DMS79 treated with DMSO at 0.1 percent for 48 hours (cell line): Measurements from ENCODE around the gene PRTG.
"Not testable (repeated sequence)": the region's sequence is repeated elsewhere in the genome, so short reads cannot be mapped to it uniquely, and the experiment has no call there.

ENCODE experiments used
- DNase-seq: peaks from one replicate; lab custom pipeline; 2025; lab: John Stamatoyannopoulos, UW

The PRTG gene

DNA sequence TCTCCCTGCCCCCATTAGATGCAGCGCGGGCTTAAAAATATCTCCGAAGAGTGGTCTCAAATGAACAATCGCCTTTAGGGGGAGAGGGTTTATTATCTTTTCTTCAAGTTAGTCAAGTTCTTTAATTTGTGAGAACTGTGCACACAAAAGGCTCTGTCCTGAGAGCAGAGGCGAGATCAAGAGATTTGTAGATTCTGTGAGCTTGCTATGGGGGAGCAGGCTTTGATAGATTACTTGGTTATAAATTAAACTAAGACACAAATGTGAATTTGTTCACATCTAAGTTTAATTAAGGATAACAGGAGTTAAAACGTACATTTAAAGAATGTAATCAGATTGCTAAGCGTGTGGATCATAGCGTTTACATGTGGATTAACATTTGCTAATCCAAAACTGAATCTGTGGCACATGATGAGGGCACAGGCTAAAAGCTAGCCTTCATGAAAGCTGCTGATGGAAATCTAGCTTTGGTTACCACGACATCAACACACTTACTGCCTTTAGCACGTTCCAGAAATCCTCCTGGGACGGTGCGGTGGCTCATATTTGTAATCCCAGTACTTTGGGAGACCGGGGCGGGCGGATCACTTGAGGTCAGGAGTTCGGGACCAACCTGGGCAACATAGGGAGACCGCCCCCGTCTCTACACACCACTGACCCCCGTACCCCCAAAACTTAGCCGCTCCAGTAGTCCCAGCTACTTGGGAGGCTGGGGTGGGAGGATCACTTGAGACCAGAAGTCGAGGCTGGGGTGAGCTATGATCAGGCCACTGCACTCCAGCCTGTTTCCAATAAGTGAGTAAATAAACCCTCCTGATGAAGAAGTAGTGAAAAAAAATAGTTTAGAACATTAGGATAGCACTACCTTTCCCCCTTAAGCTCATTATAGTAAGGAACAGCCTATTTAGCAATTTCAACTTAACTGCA lies 1.0 kb upstream of the PRTG start:
- DNase-seq = no peak

DNA sequence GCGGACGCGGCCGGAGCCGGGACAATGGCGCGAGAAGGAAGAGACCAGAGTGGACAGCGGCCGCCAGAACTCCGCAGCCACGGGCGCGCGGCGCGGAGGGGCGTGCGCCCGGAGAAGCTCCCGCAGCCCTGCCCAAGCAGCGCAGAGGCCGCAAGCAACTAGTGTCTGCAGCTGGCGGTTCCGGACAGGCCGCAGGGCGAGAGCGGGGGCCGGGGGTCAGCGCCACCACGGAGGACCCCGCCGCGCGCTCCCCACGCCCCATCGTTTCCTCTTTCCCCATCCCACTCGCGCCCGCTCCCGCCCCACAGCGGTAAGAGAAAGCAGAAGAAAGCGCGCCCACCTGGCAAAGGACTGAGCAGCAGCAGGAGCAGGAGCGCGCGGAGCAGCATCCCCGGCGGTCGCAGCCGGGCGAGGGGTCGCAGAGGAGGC lies 440 bp downstream of the PRTG start:
- peak; percentile 1 for DNase-seq

DNA sequence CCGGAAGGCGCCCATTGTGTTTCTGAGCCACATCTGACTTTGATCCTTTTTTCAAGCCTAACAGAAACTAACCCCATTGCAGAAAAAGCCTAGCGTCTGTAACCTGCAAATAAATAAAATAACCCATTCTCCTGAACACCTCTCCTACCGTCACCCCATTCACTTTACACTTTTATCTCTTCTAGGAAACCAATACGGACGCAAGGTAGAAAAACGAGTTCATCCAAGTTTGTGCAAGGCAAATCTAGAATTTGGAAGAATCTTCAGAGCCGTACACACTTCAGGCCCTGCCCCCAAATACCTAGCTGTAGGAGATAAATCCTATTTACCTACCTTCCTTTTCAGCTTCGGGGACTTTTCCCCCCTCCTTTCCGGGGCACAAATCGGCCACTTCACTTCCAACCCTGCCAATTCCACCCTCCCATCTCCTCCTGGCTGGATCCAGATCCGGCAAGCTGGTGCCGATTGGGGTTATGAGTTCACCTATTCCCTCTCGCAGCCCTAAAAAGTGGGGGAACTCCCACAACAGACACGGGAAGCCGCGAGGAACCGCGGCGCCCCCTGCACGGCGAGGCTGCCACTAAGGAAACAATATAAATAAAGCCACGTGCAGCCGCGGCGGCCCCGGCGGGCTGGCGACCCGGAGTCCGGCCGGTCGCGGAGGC lies 987 bp downstream of the PRTG start:
- DNase-seq = no peak

DNA sequence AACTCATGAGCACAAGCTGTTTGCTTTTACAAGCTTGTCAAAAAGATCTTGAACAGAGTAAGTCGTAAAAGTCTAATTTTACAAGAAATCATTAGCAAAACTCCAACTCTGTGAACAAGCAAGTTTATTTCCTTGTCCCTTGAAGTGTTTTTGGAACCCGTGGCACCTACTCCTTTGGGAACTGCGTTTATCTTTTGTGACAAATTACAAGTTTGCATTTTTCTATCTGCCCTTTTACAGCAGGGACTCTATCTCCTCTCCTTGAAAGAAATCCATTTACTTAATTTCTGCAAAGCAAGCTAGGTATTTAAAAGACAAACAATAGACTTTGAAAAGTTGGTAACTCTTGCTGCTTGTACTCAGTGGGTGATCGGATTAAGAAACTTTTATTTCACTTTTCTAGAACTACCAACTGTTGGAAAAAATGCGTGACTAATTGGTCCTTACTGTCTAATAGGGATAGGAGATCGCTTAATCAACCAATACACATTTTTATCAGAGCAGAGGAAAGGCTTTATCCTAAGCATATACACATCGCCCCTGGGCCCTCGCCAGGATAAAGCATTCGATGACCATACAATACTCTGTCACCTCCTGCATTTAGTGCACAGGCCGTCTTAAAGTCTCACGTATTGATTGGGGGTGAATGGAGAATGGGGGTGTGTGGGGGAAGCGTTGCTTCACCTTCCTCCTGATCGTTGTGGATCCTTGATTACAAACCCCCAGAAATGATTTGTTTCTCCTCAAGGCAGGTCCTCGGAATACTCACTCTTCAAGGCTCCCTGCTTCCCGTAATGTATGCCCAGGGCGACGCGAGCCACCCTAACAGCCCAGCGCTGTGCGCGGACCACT lies 1.7 kb downstream of the PRTG start:
- no peak for DNase-seq

DNA sequence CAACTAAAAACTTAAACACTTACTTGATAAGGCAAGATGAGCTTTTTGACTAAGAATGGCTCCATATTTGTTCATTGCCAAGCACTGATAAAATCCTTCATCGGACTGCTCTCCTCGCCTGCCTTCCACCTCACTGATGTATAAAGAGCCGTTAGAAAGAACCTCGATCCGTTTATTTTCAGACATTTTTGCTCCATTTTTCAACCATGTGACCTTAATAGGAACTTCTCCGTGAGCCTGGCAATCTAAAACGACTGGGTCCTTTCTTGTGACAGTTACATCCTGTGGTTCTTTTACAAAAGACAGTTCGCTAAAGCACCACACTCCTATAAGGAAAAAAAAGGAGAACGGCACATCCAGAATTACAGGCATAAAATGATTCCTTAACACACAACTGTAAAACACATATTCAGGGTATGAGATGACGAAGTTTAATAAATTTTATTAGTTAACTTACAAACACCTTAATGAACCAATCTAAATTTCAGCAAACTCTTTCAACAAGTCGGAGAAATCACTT lies 2.5 kb downstream of the PRTG start:
- no peak for DNase-seq

DNA sequence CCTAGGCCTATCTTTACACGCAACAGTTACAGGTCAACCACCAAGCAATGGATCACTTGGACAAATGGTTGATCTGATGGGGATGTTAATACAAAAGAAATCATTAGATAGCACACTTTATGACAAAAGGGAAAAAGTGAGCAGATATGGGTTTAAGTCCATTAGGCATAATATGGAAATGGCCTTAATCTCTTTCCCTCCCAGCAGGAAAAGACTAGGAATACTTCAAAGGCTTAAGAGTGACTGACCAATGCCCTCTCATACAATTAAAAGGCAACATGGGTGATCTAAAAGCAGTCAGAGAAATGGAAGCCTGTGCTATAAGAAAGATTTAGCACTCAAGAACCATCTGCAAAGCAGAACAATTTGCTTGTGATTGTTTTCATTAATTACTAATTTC lies 3.3 kb downstream of the PRTG start:
- DNase-seq = no peak

DNA sequence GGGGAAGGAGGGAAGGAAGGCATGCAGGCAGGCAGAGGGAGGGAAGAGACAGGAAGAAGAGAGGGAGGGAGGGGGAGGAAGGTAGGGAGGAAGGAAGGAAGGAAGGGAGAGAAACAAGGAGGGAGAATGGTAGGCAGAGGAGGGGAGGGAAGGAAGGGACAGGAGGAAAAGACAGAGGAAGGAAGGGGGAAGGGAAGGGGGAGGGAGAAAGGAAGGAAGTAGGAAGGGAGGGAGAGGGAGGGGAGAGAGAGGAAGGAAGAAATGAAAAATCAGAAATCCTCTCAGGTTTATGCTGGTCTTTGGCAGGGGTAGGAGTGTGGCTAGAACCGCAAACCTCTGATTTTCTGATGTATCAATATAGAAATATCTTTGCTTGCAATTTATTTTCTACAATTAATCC lies 4.2 kb downstream of the PRTG start:
- DNase-seq = no peak

DNA sequence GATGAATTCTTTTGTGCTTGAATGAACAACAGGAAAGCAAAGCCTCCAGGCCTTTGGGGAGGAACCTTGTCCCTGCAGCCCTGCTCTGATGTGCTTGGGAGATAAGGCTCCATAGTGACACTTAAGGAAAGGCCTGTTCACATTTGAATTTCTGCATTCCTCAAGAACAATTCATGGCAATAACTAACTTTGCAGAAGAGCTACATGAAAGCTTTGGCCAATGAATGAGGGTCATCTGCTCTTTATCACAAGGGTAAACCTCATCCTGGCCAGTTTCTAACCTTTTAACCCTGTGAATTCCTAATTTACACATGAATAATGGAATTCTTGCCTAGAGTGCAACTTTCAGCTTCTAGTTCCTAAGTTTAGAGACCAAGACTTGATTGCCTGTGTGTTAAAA lies 5.6 kb downstream of the PRTG start:
- no peak for DNase-seq

DNA sequence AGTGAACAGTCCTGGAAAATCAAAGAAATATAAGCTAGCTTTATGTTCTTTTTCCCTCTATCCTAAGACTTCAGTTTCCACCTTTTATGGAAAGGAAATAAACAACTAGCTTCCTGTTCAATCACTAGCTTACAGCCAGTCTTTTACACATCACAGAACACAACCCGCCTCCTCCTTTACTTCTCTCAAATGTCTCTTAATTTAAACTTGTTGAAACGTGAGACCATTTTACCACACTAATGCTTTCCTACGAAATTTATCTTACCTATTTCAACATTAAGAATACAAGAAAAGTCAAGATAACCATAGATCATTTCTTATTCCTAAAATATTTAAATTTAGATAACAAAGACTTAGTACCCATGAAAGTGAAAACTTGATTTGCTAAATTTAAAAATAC lies 6.2 kb downstream of the PRTG start:
- no peak for DNase-seq

DNA sequence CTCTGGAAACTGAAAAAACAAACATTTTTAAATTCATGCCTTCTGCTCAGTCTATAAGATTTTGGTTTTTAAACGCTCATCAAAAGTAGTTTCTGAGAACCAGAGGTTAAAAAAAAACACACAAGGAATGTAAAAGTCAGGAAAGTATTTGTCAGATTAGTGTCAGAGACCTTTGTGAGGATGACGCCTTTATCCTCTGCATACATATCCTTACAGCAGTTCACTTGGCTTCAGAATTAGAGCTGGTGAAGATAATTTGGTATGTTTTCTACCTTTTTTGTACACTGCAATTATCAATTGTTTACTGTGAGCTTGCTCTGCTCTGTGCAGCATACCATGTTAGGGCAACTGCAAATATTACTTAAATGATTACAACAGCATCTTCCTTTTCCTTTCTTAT lies 8.3 kb downstream of the PRTG start:
- no peak for DNase-seq

DNA sequence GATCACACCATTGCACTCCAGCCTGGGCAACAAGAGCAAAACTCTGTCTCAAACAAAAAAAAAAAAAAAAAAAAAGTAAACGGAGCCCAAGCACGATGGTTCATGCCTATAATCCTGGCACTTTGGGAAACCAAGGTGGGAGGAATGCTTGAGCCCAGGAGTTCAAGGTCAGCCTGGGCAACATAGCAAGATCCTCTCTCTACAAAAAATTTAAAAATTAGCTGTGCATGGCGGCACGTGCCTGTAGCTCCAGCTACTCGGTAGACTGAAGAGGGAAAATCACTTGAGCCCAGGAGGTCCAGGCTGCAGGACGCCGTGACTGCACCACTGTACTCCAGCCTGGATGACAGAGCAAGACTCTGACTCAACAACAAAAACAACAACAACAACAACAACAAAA lies 9.5 kb downstream of the PRTG start:
- not testable (repeated sequence) for DNase-seq

DNA sequence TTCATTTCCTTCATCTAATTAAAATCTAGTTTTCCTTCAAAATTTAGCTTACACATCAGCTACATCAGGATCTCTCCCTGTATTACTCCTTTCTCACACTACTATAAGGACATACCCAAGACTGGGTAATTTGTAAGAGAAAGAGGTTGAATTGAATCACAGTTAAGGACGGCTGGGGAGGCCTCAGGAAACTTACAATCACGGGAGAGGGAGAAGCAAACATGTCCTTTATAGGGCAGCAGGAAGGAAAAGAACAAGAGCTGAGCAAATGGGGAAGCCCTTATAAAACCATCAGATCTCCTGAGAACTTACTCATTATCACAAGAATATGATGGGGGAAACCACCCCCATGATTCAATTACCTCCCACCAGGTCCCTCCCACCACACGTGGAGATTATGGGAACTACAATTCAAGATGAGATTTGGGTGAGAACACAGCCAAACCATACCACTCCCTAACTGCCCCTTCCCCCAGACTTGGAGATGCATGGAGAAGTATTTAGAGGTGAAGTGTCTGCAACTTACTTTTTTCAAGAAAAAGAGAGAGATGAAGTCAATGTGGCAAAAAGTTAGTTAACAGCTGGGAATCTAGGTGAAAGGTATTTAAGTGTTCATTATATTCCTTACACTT lies 21.3 kb downstream of the PRTG start:
- DNase-seq = no peak

DNA sequence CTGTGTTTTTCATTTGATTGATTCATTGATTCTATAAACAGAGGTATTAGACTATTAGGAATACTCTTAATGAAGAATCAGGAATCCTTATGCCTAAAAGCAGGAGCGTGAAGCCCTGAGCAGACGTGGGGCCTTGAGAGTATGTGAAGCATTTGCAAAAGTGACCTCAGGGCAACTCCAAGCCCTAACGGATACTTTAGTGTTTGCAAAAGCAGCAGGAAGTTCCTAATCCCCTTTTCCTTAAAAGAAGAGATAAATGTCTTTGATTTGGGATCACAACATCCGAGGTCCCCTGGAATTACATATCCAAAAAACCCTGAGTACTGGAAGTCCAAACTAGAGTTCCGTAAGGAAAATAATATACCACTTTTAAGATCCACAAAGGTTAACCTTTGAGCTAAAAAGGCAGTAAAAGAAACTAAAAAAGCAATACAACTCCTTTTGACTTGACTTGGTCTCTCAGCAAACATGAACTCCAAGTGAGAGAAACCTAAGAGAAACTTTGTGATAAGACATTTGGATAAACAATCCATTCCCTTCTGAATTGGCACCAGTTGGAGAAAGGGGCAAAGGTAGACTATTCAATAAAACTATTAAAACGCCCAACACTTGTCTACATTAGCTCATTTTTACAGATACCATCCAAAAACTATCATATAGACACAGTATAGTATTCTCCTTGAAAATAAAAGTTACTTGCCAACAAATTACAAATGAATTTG lies 27.4 kb downstream of the PRTG start:
- DNase-seq = no peak

DNA sequence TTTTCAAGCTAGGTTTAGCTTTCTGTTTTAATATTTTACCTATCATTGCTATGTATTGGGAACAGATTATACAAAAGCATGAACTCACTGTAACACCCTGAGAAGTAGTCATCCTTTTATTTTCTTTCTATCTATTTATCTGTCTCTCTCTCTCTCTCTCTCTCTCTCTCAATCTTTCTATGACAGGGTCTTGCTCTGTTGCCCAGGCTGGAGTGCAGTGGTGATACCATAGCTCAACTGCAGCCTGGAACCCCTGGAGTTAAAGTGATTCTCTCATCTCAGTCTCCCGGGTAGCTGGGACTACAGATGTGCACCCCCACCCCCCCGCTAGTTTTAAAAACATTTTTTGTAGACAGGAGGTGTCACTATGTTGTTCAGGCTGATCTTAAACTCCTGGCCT lies 28.9 kb downstream of the PRTG start:
- DNase-seq = no peak

DNA sequence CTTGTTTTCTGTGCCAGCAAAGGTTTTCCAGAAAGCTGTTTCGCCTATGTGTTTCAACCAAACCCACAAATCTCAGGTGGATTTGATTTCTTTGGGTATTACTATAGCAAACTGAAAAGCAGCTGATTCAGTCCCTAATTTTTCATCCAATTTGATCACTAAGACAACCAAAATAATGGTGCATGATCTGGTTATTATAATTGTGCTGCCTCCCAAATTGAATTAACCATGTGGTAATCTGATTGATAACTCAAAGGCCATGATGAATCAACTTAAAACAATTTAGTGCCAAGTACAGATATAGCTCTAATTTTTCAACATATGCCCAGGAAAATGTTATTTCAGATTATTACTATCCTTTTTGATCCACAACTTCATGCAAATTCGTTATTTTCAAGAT lies 30.6 kb downstream of the PRTG start:
- DNase-seq = no peak

DNA sequence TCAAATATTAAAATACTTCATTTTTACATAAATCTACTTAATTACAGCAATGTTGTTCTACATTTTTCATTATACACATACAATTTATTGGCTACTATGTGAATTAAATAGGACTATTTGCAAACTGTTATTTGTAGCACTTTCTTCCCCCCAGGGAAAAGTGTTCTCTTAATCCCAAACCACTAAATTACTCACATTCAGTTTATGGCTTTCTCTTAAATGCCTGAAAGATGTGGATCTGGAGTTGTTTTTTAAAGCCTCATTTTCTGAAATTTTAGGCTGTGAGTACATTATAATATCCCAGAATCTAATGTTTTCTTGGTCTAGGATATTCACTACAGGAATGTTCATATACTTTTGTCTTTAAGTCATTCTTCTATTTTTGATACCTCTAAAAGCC lies 32.7 kb downstream of the PRTG start:
- DNase-seq = no peak

DNA sequence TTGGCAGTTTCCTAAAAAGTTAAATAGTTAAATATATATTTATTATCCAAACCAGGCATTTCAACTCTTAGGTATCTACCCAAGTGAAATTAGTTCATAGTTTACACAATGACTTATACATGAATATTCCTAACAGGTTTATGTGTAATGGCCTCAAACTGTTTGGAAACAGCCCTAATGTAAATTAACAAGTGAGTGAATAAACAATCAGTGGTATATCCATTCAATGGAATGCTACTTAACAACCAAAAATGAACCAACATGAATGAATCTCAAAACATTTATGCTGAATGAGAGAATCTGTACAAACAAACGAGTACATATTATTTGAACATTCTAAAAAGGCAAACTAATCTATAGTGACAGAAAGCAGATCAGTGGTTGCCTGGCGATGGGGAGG lies 33.5 kb downstream of the PRTG start:
- no peak for DNase-seq

DNA sequence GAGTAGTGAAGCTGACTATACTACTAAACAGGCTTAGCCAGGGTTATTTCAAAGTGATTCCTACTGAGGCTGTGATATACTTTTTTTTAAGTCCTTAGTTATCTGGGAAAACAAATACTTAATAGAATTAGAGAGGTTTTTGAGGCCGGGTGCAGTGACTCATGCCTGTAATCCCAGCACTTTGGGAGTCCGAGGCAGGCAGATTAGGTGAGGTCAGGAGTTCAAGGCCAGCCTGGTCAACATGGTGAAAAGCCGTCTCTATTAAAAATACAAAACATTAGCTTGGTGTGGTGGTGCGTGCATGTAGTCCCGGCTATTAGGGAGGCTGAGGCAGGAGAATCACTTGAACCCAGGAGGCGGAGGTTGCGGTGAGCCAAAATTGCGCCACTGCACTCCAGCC lies 34.2 kb downstream of the PRTG start:
- DNase-seq = no peak

DNA sequence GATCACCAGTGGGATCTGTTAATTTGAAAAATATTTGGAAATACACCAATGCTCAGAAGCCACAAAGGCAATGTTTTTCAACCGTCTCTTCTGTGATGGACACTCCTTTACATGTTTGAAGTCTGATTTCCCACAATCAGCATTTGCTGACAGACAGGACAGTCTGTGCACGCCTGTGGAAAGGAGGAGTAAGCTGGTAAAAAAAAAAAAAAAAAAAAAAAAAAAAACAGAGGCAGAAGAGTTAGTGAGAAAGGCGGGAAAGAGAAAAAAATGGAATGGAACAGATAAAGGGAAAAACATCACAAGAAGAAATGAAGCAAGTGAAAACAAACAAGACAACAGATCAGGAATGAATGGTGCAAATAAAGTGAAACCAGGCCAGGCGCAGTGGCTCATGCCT lies 35.0 kb downstream of the PRTG start:
- DNase-seq = no peak

DNA sequence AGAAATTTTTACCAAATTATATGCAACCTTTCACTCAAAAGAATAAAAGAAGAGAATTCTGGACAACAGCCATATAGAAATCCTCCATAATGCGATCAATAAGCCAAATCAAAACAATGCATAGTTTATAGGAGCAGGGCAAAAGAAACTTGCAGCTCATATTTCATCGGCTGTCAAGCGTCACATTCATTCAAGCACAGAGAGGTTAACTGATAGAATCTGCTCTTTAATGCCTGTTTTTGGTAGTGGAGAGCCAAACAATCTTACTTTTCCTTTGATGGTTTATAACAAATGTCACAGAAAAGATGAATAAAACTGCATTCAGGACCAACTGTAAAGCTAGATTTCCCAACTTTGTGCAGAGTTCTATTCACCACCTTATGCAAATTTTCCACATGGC lies 35.4 kb downstream of the PRTG start:
- DNase-seq = no peak

DNA sequence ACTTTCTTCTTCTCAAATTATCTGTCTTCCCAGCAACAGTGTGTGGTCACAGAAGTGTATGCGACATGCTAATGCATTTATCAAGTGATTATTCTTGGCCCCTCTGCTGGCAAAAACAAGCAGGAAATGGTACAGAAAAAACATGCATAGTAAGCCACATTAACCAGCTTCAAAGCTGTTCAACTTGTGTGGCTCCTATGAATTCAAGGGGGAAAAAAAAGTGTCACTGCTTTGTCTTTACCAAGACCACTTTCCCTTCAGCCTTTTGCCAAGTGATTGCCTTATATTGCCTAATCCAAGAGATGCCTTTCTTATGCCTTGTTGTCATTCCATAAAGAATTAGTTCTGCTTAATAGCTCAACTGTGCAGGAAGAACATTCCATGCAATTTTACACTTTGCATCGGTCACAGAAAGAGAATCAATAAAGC lies 39.1 kb downstream of the PRTG start:
- no peak for DNase-seq
